BE2C (cell line): ENCODE results near the gene C2CD3.

Source experiments
- DNase-seq: peaks from one replicate; pipeline ENCODE4 v3.0.0-alpha.2; 2020
- H3K27me3 ChIP-seq: fragments of 250-450 bp; sonication (Bioruptor Pico); 2 replicates; pipeline ENCODE4 v1.5.1; 2020; ENCODE audit warnings: mild to moderate bottlenecking
- H3K36me3 ChIP-seq: fragments of 250-450 bp; sonication (Bioruptor Pico); 2 replicates; pipeline ENCODE4 v1.5.1; 2020; ENCODE audit warnings: mild to moderate bottlenecking
- H3K4me1 ChIP-seq: fragments of 250-450 bp; sonication (Bioruptor Pico); 2 replicates; pipeline ENCODE4 v1.5.1; 2020
- H3K4me3 ChIP-seq: 2 replicates; pipeline ENCODE4 v1.5.1; 2011; ENCODE audit warnings: low read depth, low read length
- H3K9me3 ChIP-seq: fragments of 250-450 bp; sonication (Bioruptor Pico); 2 replicates; pipeline ENCODE4 v1.5.1; 2020
- TF ChIP-seq, protein P1 (sequence below): IDR thresholded peaks from 2 replicates; pipeline ENCODE4 v1.5.1; 2012; ENCODE audit warnings: mild to moderate bottlenecking, low read depth, low read length

C2CD3 gene

DNA sequence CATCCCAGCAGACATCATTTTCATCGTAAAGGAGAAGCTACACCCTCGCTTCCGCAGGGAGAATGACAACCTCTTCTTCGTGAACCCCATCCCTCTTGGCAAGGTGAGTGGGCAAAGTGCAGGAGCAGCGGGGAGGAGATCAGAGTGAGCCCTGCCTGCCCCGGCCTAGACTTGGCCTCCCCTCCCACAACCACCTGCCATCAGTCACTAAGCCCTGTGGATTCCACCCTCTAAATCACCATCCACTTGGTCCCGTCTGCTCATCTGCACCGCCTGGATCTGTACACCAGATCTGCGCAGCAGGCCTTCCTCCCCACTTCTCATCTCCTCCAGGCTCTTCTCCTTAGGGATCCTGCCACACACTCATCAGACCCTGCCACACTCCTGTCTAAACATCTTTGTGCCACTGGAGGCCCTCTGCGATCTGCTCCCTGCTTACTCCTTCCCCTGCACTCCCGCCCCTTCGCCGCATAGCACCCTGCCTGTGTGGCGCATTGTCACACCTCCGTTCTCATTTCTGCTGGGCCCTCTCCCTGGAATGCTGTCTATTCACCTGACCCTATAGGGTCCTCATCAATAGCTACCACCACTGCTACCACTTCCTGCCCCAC lies 202.3 kb downstream of the C2CD3 start:
- DNase-seq: no peak
- Histone ChIP-seq H3K27me3 (no peaks in the 10 kb centered on the region), H3K4me3 (no peak overlapping the region), H3K36me3 (no peaks in the 10 kb centered on the region), H3K4me1 (no peaks in the 10 kb centered on the region), H3K9me3 (no peaks in the 10 kb centered on the region)
- TF ChIP-seq, protein P1, sequence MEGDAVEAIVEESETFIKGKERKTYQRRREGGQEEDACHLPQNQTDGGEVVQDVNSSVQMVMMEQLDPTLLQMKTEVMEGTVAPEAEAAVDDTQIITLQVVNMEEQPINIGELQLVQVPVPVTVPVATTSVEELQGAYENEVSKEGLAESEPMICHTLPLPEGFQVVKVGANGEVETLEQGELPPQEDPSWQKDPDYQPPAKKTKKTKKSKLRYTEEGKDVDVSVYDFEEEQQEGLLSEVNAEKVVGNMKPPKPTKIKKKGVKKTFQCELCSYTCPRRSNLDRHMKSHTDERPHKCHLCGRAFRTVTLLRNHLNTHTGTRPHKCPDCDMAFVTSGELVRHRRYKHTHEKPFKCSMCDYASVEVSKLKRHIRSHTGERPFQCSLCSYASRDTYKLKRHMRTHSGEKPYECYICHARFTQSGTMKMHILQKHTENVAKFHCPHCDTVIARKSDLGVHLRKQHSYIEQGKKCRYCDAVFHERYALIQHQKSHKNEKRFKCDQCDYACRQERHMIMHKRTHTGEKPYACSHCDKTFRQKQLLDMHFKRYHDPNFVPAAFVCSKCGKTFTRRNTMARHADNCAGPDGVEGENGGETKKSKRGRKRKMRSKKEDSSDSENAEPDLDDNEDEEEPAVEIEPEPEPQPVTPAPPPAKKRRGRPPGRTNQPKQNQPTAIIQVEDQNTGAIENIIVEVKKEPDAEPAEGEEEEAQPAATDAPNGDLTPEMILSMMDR: no peak

DNA sequence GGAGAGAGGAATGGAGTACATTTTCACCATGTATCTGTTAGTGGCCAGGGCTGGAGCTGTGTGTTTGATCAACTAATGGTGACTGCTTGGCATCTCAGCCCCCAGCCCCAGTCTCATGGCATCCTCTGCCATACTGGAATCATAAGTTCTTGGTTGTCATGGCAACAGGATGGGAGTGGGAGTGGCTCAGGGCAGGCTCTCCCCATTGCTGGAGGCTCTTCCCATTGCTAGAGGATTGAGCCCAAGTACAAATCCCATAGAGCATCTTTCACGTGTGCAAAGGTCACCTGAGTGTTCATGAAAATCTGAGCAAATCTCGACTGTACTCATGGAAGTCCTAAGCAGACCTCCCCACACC lies 205.1 kb downstream of the C2CD3 start:
- H3K36me3 ChIP-seq: no peaks in the 10 kb centered on the region
- H3K27me3 ChIP-seq: no peaks in the 10 kb centered on the region
- no peaks in the 10 kb centered on the region for H3K4me1 ChIP-seq
- no peak overlapping the region for H3K4me3 ChIP-seq
- no peak for DNase-seq
- TF ChIP-seq, protein P1: no peak
- H3K9me3 ChIP-seq: no peaks in the 10 kb centered on the region

DNA sequence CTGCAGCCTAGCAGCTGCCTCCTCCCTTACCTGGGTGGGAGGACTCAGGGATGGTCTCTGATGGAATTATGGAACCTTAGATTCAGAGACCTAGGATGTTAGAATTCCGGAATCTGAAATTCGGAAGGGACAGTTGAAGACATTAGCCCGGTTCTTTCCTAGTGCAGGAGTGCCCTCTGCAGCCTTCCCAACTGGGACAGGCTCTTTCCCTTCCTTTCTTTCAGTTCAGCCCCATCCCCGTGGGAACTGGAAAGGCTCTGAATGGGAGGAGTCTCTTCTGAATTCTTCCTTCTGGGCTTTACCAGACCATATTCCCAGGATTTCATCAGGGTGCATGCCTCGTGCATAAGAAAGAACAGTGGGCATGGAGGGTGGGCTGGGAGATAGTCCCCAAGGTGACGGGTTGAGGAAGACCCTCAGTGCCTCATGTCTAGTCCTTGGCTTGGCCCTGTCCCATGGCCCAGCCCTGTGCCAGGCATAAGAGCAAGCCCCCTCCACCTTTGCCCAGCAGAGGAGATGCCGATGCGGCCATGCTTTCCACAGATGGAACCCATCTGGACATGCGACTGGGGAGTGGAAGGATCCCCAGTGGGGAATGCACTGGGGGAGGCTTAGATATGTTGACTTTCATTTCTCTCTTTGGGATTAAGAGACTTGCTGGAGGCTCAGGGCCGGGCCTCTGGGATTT lies 205.6 kb downstream of the C2CD3 start:
- no peaks in the 10 kb centered on the region for H3K27me3 ChIP-seq
- peak overlapping the region; percentile 38 for H3K4me3 ChIP-seq
- DNase-seq: no peak
- TF ChIP-seq, protein P1: no peak
- H3K9me3 ChIP-seq: no peaks in the 10 kb centered on the region
- no peaks in the 10 kb centered on the region for H3K4me1 ChIP-seq
- H3K36me3 ChIP-seq: no peaks in the 10 kb centered on the region

DNA sequence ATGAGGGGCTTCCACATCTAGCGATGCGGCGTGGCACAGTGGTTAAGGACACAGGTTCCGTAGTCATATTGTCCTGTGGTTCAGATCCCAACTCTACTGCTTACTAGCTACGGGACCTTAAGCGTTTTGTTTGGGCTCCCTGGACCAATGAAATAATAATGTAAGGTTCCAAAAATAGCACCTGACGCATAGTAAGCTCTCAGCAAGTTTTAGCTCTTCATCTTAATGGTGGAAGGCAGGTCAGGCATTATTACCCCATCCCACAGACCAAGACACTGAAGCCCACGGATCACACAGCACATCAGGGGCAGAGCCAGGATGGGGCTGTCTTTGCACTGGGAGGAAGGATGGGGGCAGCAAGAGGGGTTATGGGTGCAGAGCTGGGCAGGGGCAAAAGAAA lies 206.9 kb downstream of the C2CD3 start:
- no peak for DNase-seq
- no peak overlapping the region for H3K4me3 ChIP-seq

More for the DNA sequence above, 206.9 kb downstream of the C2CD3 start:
- H3K4me1 ChIP-seq: no peaks in the 10 kb centered on the region
- H3K27me3 ChIP-seq: no peaks in the 10 kb centered on the region
- TF ChIP-seq, protein P1: no peak
- no peaks in the 10 kb centered on the region for H3K36me3 ChIP-seq
- no peaks in the 10 kb centered on the region for H3K9me3 ChIP-seq
